Urinary bladder (tissue), 4 donors: Measurements from ENCODE around the gene CAPSL. TPM values are rescaled to one million over a fixed set of nuclear protein-coding genes. Genes with fewer than 3 reads are reported as not detected.

Experiments
- DNase-seq: peaks from one replicate; pipeline ENCODE4 v3.0.0-alpha.2; 2015; ENCODE audit errors: extremely low spot score
- H3K27ac ChIP-seq: one replicate; pipeline ENCODE4 v1.5.1; 2013; ENCODE audit warnings: low read depth, mild to moderate bottlenecking, moderate library complexity
- H3K36me3 ChIP-seq: one replicate; pipeline ENCODE4 v1.6.1; 2013; ENCODE audit warnings: mild to moderate bottlenecking, moderate library complexity; ENCODE audit not compliant: insufficient read depth
- H3K4me1 ChIP-seq: one replicate; pipeline ENCODE4 v1.6.1; 2013; ENCODE audit warnings: mild to moderate bottlenecking, moderate library complexity; ENCODE audit not compliant: insufficient read depth
- H3K4me3 ChIP-seq: one replicate; pipeline ENCODE4 v1.5.1; 2013; ENCODE audit warnings: low read depth, low read length
- WGBS: extraction: QIAGEN DNeasy Blood & Tissue Kit; methylation state at CpG from one replicate; pipeline ENCODE4 v1.1.7; 2013; 5-methylcytosine and 5-hydroxymethylcytosine counted together
- polyA plus RNA-seq: library from polyadenylated mRNA; stranded (reverse); fragments of 200-250 nt; gene quantifications from one replicate; pipeline ENCODE4 v1.2.3, GENCODE V29; 2013
- total RNA-seq: library from RNA; depleted of rRNA; stranded (reverse); fragments of >200 nt; gene quantifications from one replicate; pipeline ENCODE4 v1.2.3, GENCODE V29; 2014
- donor health status: healthy with polysubstance abuse.
- donor health status: healthy.

CAPSL gene
- total and polyA plus RNA-seq, 2 donors: not detected

- H3K36me3 ChIP-seq: no peaks in the 10 kb centered on the region
- H3K4me1 ChIP-seq: no peaks in the 10 kb centered on the region
- no peak for DNase-seq
- 14% methylated on average over 21 of the region's 21 CpGs for WGBS
- H3K27ac ChIP-seq: no peak overlapping the region
- H3K4me3 ChIP-seq: no peak overlapping the region
Measured at GRCh38 chr5:35924950-35925722, 13.3 kb downstream of the CAPSL start.

GRCh38 chr5:35924122-35924949 lies 14.1 kb downstream of the CAPSL start:
- Histone ChIP-seq H3K27ac (no peak overlapping the region), H3K4me1 (no peaks in the 10 kb centered on the region), H3K4me3 (no peak overlapping the region), H3K36me3 (no peaks in the 10 kb centered on the region)
- 50% methylated on average over 10 of the region's 10 CpGs for WGBS
- no peak for DNase-seq

DNA sequence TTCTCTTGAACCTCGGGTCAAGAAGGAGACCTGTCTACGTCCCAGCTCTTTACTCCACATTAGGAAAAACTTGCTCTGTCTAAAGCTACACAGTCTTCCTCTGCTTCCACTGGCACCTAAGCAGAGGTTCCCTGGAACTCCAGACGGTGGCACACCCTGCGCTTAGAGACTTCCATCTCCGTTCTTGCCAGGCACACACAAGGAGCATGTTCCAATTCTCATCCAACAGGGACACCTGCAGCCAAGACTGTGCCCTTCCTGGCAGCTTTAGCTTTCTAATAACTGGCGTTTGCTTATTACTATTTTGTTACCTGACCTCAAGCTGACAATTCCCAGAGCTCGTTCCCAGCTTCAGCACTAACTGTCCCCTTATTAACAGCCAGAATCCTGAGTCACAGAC lies 16.0 kb downstream of the CAPSL start:
- no peak for DNase-seq
- no peak overlapping the region for H3K27ac ChIP-seq
- H3K4me3 ChIP-seq: no peak overlapping the region
- H3K4me1 ChIP-seq: no peaks in the 10 kb centered on the region
- 74% methylated on average over 7 of the region's 7 CpGs for WGBS
- H3K36me3 ChIP-seq: no peaks in the 10 kb centered on the region

GRCh38 chr5:35921930-35922329 lies 16.5 kb downstream of the CAPSL start:
- no peak overlapping the region for H3K4me3 ChIP-seq
- 78% methylated on average over 5 of the region's 5 CpGs for WGBS
- no peak overlapping the region for H3K27ac ChIP-seq
- H3K4me1 ChIP-seq: no peaks in the 10 kb centered on the region
- H3K36me3 ChIP-seq: no peaks in the 10 kb centered on the region
- DNase-seq: no peak

- no peak for DNase-seq
- Histone ChIP-seq H3K36me3 (no peaks in the 10 kb centered on the region), H3K4me1 (no peaks in the 10 kb centered on the region), H3K27ac (no peak overlapping the region), H3K4me3 (no peak overlapping the region)
- 67% methylated on average over 11 of the region's 11 CpGs for WGBS
Measured at GRCh38 chr5:35920890-35921289, 17.5 kb downstream of the CAPSL start.

DNA sequence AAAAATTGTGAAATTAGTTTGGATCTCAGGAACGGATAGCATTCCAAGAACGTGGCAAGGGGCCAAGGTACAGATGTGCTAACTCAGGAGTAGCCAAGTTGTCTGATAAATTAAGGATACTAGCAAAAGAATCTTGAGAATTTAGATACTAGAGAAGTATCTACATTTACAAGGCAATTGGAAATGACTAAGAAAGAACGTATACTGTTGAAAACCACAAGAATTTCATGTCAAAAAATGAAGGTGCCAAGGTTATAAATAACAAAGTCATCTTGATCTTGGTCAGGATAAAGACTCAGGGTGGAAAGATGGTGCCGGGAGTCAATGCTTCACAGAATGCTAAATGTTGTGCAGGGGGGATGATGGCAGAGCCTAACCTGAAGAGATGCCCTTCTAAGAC lies 19.2 kb downstream of the CAPSL start:
- no peak overlapping the region for H3K27ac ChIP-seq
- WGBS: 39% methylated on average over 4 of the region's 4 CpGs
- no peak for DNase-seq
- no peak overlapping the region for H3K4me3 ChIP-seq
- H3K36me3 ChIP-seq: no peaks in the 10 kb centered on the region
- H3K4me1 ChIP-seq: no peaks in the 10 kb centered on the region

GRCh38 chr5:35908814-35909213 lies 29.6 kb downstream of the CAPSL start:
- Histone ChIP-seq H3K4me1 (no peaks in the 10 kb centered on the region), H3K27ac (no peak overlapping the region), H3K4me3 (no peak overlapping the region), H3K36me3 (no peaks in the 10 kb centered on the region)
- no peak for DNase-seq

- WGBS: 16% methylated on average over 1 of the region's 1 CpG
- H3K4me1 ChIP-seq: no peaks in the 10 kb centered on the region
- DNase-seq: no peak
- no peak overlapping the region for H3K27ac ChIP-seq
- no peaks in the 10 kb centered on the region for H3K36me3 ChIP-seq
- no peak overlapping the region for H3K4me3 ChIP-seq
Measured at GRCh38 chr5:35908228-35908627, 30.2 kb downstream of the CAPSL start.

DNA sequence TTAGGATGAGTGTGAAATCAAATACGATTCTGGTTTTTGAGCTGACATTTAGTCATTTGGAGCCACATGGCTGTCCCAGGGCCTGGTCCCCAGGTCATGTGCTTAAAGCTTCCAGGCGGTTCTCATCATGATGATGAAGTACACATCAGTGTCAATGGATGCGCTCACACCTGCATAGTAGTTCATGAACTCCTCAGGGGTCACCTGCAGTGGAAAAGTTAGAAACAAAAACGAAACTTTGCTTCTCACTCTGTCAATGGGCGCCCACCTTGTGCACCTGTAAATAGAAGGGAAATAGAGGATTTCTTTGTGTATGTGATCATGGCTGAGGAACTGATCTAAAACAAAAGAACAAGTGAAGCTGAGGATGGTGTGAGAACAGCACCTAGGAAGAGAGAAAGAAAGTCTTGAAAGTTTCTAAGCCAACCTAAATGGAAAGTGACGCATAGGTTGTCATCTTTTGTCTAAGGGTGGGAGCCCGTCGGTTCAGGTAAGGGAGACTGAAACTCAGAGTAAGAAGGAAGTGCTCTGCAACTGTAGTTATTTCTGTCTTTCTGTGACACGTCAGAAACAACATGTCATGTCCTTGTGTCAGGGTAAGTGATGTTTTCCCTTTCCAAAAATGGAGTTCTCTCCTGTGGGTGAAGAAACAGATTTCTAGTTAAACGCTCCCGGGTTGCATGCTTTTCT lies 33.8 kb downstream of the CAPSL start:
- Histone ChIP-seq H3K27ac (no peak overlapping the region), H3K36me3 (no peaks in the 10 kb centered on the region), H3K4me1 (no peaks in the 10 kb centered on the region), H3K4me3 (no peak overlapping the region)
- no peak for DNase-seq
- WGBS: 82% methylated on average over 11 of the region's 11 CpGs

- Histone ChIP-seq H3K4me1 (no peaks in the 10 kb centered on the region), H3K4me3 (no peak overlapping the region), H3K36me3 (no peaks in the 10 kb centered on the region), H3K27ac (no peak overlapping the region)
- no peak for DNase-seq
- 89% methylated on average over 6 of the region's 6 CpGs for WGBS
Measured at GRCh38 chr5:35903631-35904203, 34.7 kb downstream of the CAPSL start.

- Histone ChIP-seq H3K4me3 (no peak overlapping the region), H3K27ac (no peak overlapping the region), H3K36me3 (no peaks in the 10 kb centered on the region), H3K4me1 (no peaks in the 10 kb centered on the region)
- 70% methylated on average over 2 of the region's 2 CpGs for WGBS
- DNase-seq: no peak
Measured at GRCh38 chr5:35902046-35902672, 36.3 kb downstream of the CAPSL start.

DNA sequence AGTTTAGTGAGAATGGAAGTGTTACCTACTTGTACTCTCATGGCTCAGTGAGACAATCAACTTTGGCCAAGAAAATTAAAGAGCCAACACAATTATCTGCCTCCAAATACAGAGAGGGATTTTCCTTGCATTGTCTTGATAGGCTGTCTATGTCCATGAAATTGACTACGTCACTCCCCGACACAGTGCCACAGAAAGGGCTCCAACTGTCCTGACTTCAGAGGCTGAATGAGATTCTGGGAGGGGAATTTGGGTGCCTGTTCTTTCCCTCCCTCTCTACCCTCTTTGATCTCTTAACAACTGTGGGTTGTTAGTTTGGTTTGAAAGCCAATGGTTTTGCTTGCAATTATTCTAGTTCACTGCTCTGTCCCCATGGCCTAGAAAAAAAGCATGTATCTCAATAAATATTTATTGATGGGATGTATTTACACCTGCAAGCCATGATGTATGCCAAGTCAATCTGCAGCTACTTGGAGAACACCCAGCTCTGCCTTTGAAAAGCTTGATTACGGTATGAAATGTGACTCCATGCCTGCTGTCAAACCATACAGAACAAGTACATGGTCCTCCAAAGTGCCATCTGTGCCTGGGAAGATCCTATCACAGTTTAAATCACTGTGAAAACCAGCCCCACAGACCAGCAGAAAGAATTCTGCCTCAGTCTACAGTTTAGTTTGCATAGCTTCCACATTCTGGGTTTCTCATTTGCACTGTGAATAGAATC lies 37.3 kb downstream of the CAPSL start:
- no peak overlapping the region for H3K4me3 ChIP-seq
- 77% methylated on average over 3 of the region's 3 CpGs for WGBS
- DNase-seq: no peak
- no peaks in the 10 kb centered on the region for H3K4me1 ChIP-seq
- no peak overlapping the region for H3K27ac ChIP-seq
- H3K36me3 ChIP-seq: no peaks in the 10 kb centered on the region

DNA sequence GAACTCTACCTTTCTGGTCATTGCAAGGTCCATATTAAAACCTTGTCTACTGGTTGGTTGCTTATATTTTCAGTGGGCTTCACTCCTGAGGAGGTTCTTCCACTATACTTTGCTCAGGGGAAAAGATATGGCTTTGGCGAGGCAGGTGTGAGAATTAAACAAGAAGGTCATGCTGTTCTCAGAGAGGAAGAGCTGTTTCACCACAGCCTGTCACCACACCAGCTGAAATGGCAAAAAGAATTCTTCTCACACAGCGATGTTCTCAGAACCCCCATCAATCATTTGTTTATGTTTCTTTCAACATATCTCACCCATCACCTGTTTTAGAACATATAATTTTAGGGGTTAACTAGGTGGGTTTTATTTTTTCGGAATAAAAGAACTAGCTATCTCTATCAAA lies 38.6 kb downstream of the CAPSL start:
- H3K27ac ChIP-seq: no peak overlapping the region
- DNase-seq: no peak
- H3K4me1 ChIP-seq: no peaks in the 10 kb centered on the region
- 44% methylated on average over 3 of the region's 3 CpGs for WGBS
- H3K36me3 ChIP-seq: no peaks in the 10 kb centered on the region
- H3K4me3 ChIP-seq: no peak overlapping the region
